HCT116 (cell line): ENCODE measurements around the gene ANKMY2. TPM values are rescaled to one million over a fixed set of nuclear protein-coding genes. Genes with fewer than 3 reads are reported as not detected.
A peak's percentile ranks its signal among the peaks of the same experiment; 100 is the strongest.

ENCODE experiments used
- ATAC-seq: fragments of 200-7000 bp; cut with Tn5 transposase; 2 replicates; pipeline ENCODE4 v1.9.1; 2020; ENCODE audit warnings: mild to moderate bottlenecking, moderate library complexity
- Bru-seq: library from RNA; stranded (reverse); fragments of 400-500 nt; gene quantifications from one replicate; lab custom pipeline; 2021; lab: Mats Ljungman, UMichigan
- BruChase-seq, 2 experiments: library from RNA; stranded (reverse); fragments of 400-500 nt; gene quantifications; one replicate each; lab custom pipeline; 2021; lab: Mats Ljungman, UMichigan
- BruUV-seq: library from RNA; stranded (reverse); fragments of 400-500 nt; replicated peaks from 2 replicates; lab custom pipeline; 2021; lab: Mats Ljungman, UMichigan
- CTCF ChIA-PET: fragments of 300-600 bp; sonication (Branson Sonifier 250); formaldehyde crosslinking; loops from one replicate; lab custom pipeline; 2021; ENCODE audit warnings: antibody characterized with exemption; lab: Charles Lee
- POLR2A ChIA-PET: fragments of 300-600, 350-600 bp; sonication (Branson Sonifier 250); formaldehyde crosslinking; loops from one replicate; lab custom pipeline; 2021; ENCODE audit warnings: antibody characterized with exemption; lab: Charles Lee
- RAD21 ChIA-PET, 2 experiments: fragments of 300-600 bp; sonication (Branson Sonifier 250); formaldehyde crosslinking; loops; one replicate each; lab custom pipeline; 2023; ENCODE audit warnings: low total read pairs in 2 of 2; ENCODE audit not compliant: uncharacterized antibody in 2 of 2, unreplicated experiment in 2 of 2, low non-redundant PET in 1 of 2; lab: Charles Lee
- DNase-seq: peaks from one replicate; pipeline ENCODE4 v3.0.0-alpha.2; 2010; ENCODE audit warnings: low read depth, low spot score
- H2AFZ ChIP-seq: fragments of 200-600 bp; shearing (Covaris generic), sonication (generic); 2 replicates; pipeline ENCODE4 v1.6.1; 2017; ENCODE audit warnings: low read depth, mixed run types, mixed read lengths, antibody characterized with exemption, low read length; ENCODE audit not compliant: poor library complexity, severe bottlenecking
- H3K27ac ChIP-seq: 2 replicates; pipeline ENCODE4 v1.5.1; 2012; ENCODE audit warnings: low read depth, low read length
- H3K27me3 ChIP-seq: fragments of 200-600 bp; sonication (generic); 2 replicates; pipeline ENCODE4 v1.6.1; 2016; ENCODE audit warnings: mixed run types, low read length, mixed read lengths; ENCODE audit not compliant: insufficient read depth
- H3K36me3 ChIP-seq, 2 experiments: fragments of 200-500 bp in 1 of 2; fragments of 200-600 bp in 1 of 2; sonication (Bioruptor generic) in 1 of 2; sonication (generic) in 1 of 2; 2 replicates each; pipeline versions ENCODE4 v1.5.1 to v1.6.1; 2014 to 2016; ENCODE audit warnings: low read length in 2 of 2, inconsistent platforms in 1 of 2, mixed read lengths in 1 of 2, mixed run types in 1 of 2; ENCODE audit not compliant: insufficient read depth in 2 of 2, control insufficient read depth in 1 of 2
- H3K4me1 ChIP-seq, 2 experiments: fragments of 200-600 bp in 1 of 2; sonication (generic) in 1 of 2; 2 replicates each; pipeline versions ENCODE4 v1.5.1 to v1.6.1; 2012 to 2017; ENCODE audit warnings: low read length in 2 of 2, inconsistent platforms in 1 of 2, mild to moderate bottlenecking in 1 of 2, mixed read lengths in 1 of 2, mixed run types in 1 of 2, moderate library complexity in 1 of 2; ENCODE audit not compliant: insufficient read depth in 2 of 2, control insufficient read depth in 1 of 2
- H3K4me2 ChIP-seq: fragments of 200-600 bp; sonication (generic); 2 replicates; pipeline ENCODE4 v1.6.1; 2017; ENCODE audit warnings: mixed run types, low read length, mixed read lengths
- H3K4me3 ChIP-seq, 2 experiments: fragments of 200-600 bp in 1 of 2; sonication (generic) in 1 of 2; replicated peaks in 1 of 2; 2 replicates each; pipeline ENCODE4 v1.5.1; 2011 to 2016; ENCODE audit warnings: low read length in 2 of 2, control low read depth in 1 of 2, low read depth in 1 of 2, mild to moderate bottlenecking in 1 of 2, mixed read lengths in 1 of 2, mixed run types in 1 of 2
- H3K79me2 ChIP-seq: fragments of 200-600 bp; sonication (generic); 2 replicates; pipeline ENCODE4 v1.6.1; 2017; ENCODE audit warnings: mild to moderate bottlenecking, mixed run types, low read length, moderate library complexity, mixed read lengths; ENCODE audit not compliant: insufficient read depth
- H3K9ac ChIP-seq: fragments of 200-600 bp; sonication (generic); 2 replicates; pipeline ENCODE4 v1.6.1; 2016; ENCODE audit warnings: low read length, mixed read lengths
- H3K9me2 ChIP-seq: fragments of 200-600 bp; sonication (generic), shearing (Covaris generic); 2 replicates; pipeline ENCODE4 v1.6.1; 2017; ENCODE audit warnings: mixed run types, mild to moderate bottlenecking, moderate library complexity; ENCODE audit not compliant: insufficient read depth
- H3K9me3 ChIP-seq, 2 experiments: fragments of 200-500 bp in 1 of 2; fragments of 200-600 bp in 1 of 2; sonication (Bioruptor generic) in 1 of 2; sonication (generic) in 1 of 2; 2 replicates each; pipeline ENCODE4 v1.6.1; 2014 to 2017; ENCODE audit warnings: low read length in 2 of 2, mixed read lengths in 2 of 2, inconsistent platforms in 1 of 2, low read depth in 1 of 2, mild to moderate bottlenecking in 1 of 2, mixed run types in 1 of 2, moderate library complexity in 1 of 2; ENCODE audit not compliant: control insufficient read depth in 1 of 2, insufficient read depth in 1 of 2
- H4K20me1 ChIP-seq: fragments of 200-600 bp; sonication (generic), shearing (Covaris generic); 2 replicates; pipeline ENCODE4 v1.6.1; 2017; ENCODE audit warnings: mixed run types, mild to moderate bottlenecking, moderate library complexity; ENCODE audit not compliant: insufficient read depth
- CBX3 ChIP-seq: IDR thresholded peaks from 2 replicates; pipeline ENCODE4 v1.6.1; 2012; ENCODE audit warnings: low read depth
- CEBPB ChIP-seq: IDR thresholded peaks from 2 replicates; pipeline ENCODE4 v1.6.1; 2012; ENCODE audit warnings: low read depth
- EGR1 ChIP-seq: IDR thresholded peaks from 2 replicates; pipeline ENCODE4 v1.6.1; 2012; ENCODE audit warnings: low read depth
- EZH2 ChIP-seq: fragments of 200-600 bp; sonication (generic); IDR thresholded peaks from 2 replicates; pipeline ENCODE4 v1.6.1; 2017; ENCODE audit warnings: antibody characterized with exemption, mixed run types
- FOSL1 ChIP-seq: IDR thresholded peaks from 2 replicates; pipeline ENCODE4 v1.6.1; 2012; ENCODE audit warnings: low read depth
- JUND ChIP-seq: IDR thresholded peaks from 2 replicates; pipeline ENCODE4 v1.6.1; 2012
- MAX ChIP-seq: IDR thresholded peaks from 2 replicates; pipeline ENCODE4 v1.6.1; 2012
- POLR2A ChIP-seq: IDR thresholded peaks from 2 replicates; pipeline ENCODE4 v1.7.0; 2011; ENCODE audit warnings: borderline replicate concordance; ENCODE audit not compliant: insufficient read depth, insufficient read length; ENCODE audit errors: extremely low read depth
- POLR2AphosphoS5 ChIP-seq: IDR thresholded peaks from 2 replicates; pipeline ENCODE4 v1.6.1; 2011; ENCODE audit warnings: mild to moderate bottlenecking, low read depth, low read length, moderate library complexity
- RAD21 ChIP-seq: IDR thresholded peaks from 2 replicates; pipeline ENCODE4 v1.6.1; 2012; ENCODE audit warnings: low read depth, mild to moderate bottlenecking
- SP1 ChIP-seq: IDR thresholded peaks from 2 replicates; pipeline ENCODE4 v1.6.1; 2012; ENCODE audit warnings: low read depth
- TCF7L2 ChIP-seq: IDR thresholded peaks from 2 replicates; pipeline ENCODE4 v1.7.0; 2011; ENCODE audit warnings: borderline replicate concordance, inconsistent platforms; ENCODE audit not compliant: insufficient read depth, insufficient read length; ENCODE audit errors: extremely low read depth
- YY1 ChIP-seq: IDR thresholded peaks from 2 replicates; pipeline ENCODE4 v1.6.1; 2011; ENCODE audit warnings: low read length, low read depth, moderate library complexity, mild to moderate bottlenecking; ENCODE audit not compliant: insufficient replicate concordance; ENCODE audit errors: extremely low read depth
- ZFX ChIP-seq: fragments of 450-650 bp; IDR thresholded peaks from 2 replicates; pipeline ENCODE4 v1.6.1; 2017
- intact Hi-C: fragments of 100-400 bp; cut with micrococcal nuclease; formaldehyde crosslinking; loops from 2 replicates; pipeline ENCODE4 v1.10.0; 2022
- long read RNA-seq: library from polyadenylated mRNA; unstranded; transcript quantifications from one replicate; pipeline ENCODE4 v2.0.0, GENCODE V29; 2021; ENCODE audit not compliant: unreplicated experiment
- polyA plus RNA-seq: library from polyadenylated mRNA; unstranded; fragments of >200 nt; gene quantifications from 2 replicates; pipeline ENCODE4 v1.2.1, GENCODE V29; 2012; ENCODE audit warnings: missing spikeins
- total RNA-seq: library from RNA; stranded (reverse); gene quantifications from one replicate; pipeline ENCODE4 v1.2.1, GENCODE V29; 2021; ENCODE audit not compliant: unreplicated experiment

ANKMY2 gene
- 24.9 TPM for total RNA-seq
- polyA plus RNA-seq, result 13.2 and 13.3 TPM in 2 replicates
- percentile 75 among the genes with signal in this experiment for Bru-seq, nascent RNA
- percentile 70 among the genes with signal in this experiment for BruChase-seq, experiment 1, labeled RNA remaining after a 6-hour chase
- BruChase-seq, experiment 2, labeled RNA remaining after a 2-hour chase, result percentile 72 among the genes with signal in this experiment
- long read RNA-seq, transcript ANKMY2-201 (10 exons, 2,555 nt), result major isoform, 59 of 66 reads
- long read RNA-seq, partial matches to known transcripts, result 2 of 66 reads
- long read RNA-seq, other reads (novel, unspliced or antisense), result 5 of 66 reads

- peak within 1 kb of the TSS; percentile 89 for H3K27ac ChIP-seq
These were observed at the start of gene ANKMY2, which contains the start of gene BZW2 for GRCh38 chr7:16645593-16646471. Gene ANKMY2 (minus strand): TSS chr7:16645754. CDS start chr7:16645573, 181 bp downstream. Gene BZW2 (plus strand): TSS chr7:16646181. CDS start chr7:16665444, 19,263 bp downstream.

More at GRCh38 chr7:16645593-16646471, at the start of gene ANKMY2, which contains the start of gene BZW2:
- RAD21 ChIA-PET, result no interaction called here
- Histone ChIP-seq H3K4me3 (peak within 1 kb of the TSS; percentile 85 to 90), H3K4me1 (peaks cover 28% of the 10 kb centered on the region in 2 experiments; a peak in 3 of 4 replicates), H3K9ac (peak within 1 kb of the TSS; percentile 84), H3K9me3 (no peaks in the 10 kb centered on the region), H3K9me2 (no peaks in the 10 kb centered on the region), H3K36me3 (peaks cover 0 to 7% of the 10 kb centered on the region in 2 experiments; a peak in 1 of 4 replicates), H3K4me2 (peak within 1 kb of the TSS; percentile 86), H4K20me1 (no peaks in the 10 kb centered on the region; the same call in 1 of the 2 replicates), H2AFZ (peak within 1 kb of the TSS; percentile 66), H3K79me2 (peaks cover 90% of the 10 kb centered on the region), H3K27me3 (no peaks in the 10 kb centered on the region)
- no peak for TF ChIP-seq TCF7L2
- no peak for TF ChIP-seq ZFX
- no peak for TF ChIP-seq FOSL1
- peak; percentile 95 for TF ChIP-seq POLR2AphosphoS5
- peak; percentile 90 for TF ChIP-seq JUND
- TF ChIP-seq SP1, result peak; percentile 96
- peak; percentile 98 for TF ChIP-seq EGR1
- peak; percentile 88 for TF ChIP-seq POLR2A
- TF ChIP-seq EZH2, result no peak
- TF ChIP-seq YY1, result peak; percentile 7
- TF ChIP-seq CEBPB, result no peak
- TF ChIP-seq MAX, result peak; percentile 87
- TF ChIP-seq RAD21, result no peak
- no peak; the same call in 1 of the 2 replicates for TF ChIP-seq CBX3
- ATAC-seq (peak; percentile 88), DNase-seq (peak; percentile 90)
- intact Hi-C loops, result loop anchor here (5.0 kb wide), 1 partner anchor 106 kb away; the partner anchor contains the start of gene TSPAN13
- POLR2A ChIA-PET, result interaction anchor here (0.6 to 1.6 kb wide), 8 partner anchors 8 to 81 kb away, joined by 3 to 5 read pairs (median 4); no protein-coding TSS in a partner anchor
- CTCF ChIA-PET, result no interaction called here
- BruUV-seq, result no TSS peak
